Endodermal cell (in vitro differentiated cells): ENCODE results near the gene TNK2. TPM values are rescaled to one million over a fixed set of nuclear protein-coding genes. Genes with fewer than 3 reads are reported as not detected.

Experiments used
- DNase-seq: peaks from one replicate; pipeline ENCODE4 v3.0.0-alpha.2; 2017
- H3K27ac ChIP-seq: 2 replicates; pipeline ENCODE4 v1.5.1; 2013; ENCODE audit warnings: mild to moderate bottlenecking, low read depth, low read length, moderate library complexity
- H3K27me3 ChIP-seq: 2 replicates; pipeline ENCODE4 v1.6.1; 2013; ENCODE audit warnings: mild to moderate bottlenecking, low read length, moderate library complexity; ENCODE audit not compliant: insufficient read depth, control insufficient read depth, poor library complexity, severe bottlenecking
- H3K36me3 ChIP-seq: 2 replicates; pipeline ENCODE4 v1.7.0; 2013; ENCODE audit warnings: mild to moderate bottlenecking, low read length, moderate library complexity; ENCODE audit not compliant: control insufficient read depth, insufficient read depth
- H3K4me1 ChIP-seq: one replicate; pipeline ENCODE4 v1.7.0; 2013; ENCODE audit warnings: low read length; ENCODE audit not compliant: control insufficient read depth, insufficient read depth
- H3K4me3 ChIP-seq: 2 replicates; pipeline ENCODE4 v1.5.1; 2013; ENCODE audit warnings: mild to moderate bottlenecking, low read length, moderate library complexity
- H3K9ac ChIP-seq: 2 replicates; pipeline ENCODE4 v1.6.1; 2013; ENCODE audit warnings: mild to moderate bottlenecking, low read length, moderate library complexity; ENCODE audit not compliant: poor library complexity, severe bottlenecking; ENCODE audit errors: extremely low read depth
- H3K9me3 ChIP-seq: 2 replicates; pipeline ENCODE4 v1.6.1; 2013; ENCODE audit warnings: mild to moderate bottlenecking, low read length, moderate library complexity; ENCODE audit not compliant: control insufficient read depth
- H3K27ac Mint-ChIP-seq: 2 replicates; pipeline ENCODE4 v1.8.0; 2020; ENCODE audit warnings: mixed read lengths
- H3K27me3 Mint-ChIP-seq: 2 replicates; pipeline ENCODE4 v1.8.0; 2021; ENCODE audit warnings: mild to moderate bottlenecking, mixed read lengths; ENCODE audit not compliant: insufficient read depth
- H3K36me3 Mint-ChIP-seq: 2 replicates; pipeline ENCODE4 v1.8.0; 2020; ENCODE audit warnings: low read depth, mixed read lengths
- H3K4me1 Mint-ChIP-seq: 2 replicates; pipeline ENCODE4 v1.8.0; 2020; ENCODE audit warnings: mixed read lengths
- H3K4me3 Mint-ChIP-seq: 2 replicates; pipeline ENCODE4 v1.8.0; 2020; ENCODE audit warnings: mild to moderate bottlenecking, moderate library complexity, mixed read lengths
- H3K9me3 Mint-ChIP-seq: 2 replicates; pipeline ENCODE4 v1.8.0; 2020; ENCODE audit warnings: mild to moderate bottlenecking, mixed read lengths
- CTCF ChIP-seq: fragments of 200-600 bp; sonication (generic); conservative IDR thresholded peaks from 2 replicates; pipeline ENCODE4 v1.5.0; 2021; ENCODE audit warnings: antibody characterized with exemption, mild to moderate bottlenecking
- WGBS, 2 experiments: methylation state at CpG; one replicate each; pipeline versions ENCODE4 v1.1.5 to v1.1.7; 2013; ENCODE audit warnings: missing lambda C conversion rate in 2 of 2, mixed read lengths in 1 of 2; ENCODE audit not compliant: insufficient coverage in 1 of 2, insufficient read length in 1 of 2; 5-methylcytosine and 5-hydroxymethylcytosine counted together
- total RNA-seq, 2 donors: library from RNA; stranded (reverse); fragmentation: NEBNext Ultra II Directional in 1 of 2; extraction: Animal tissue kit (Norgen Biotek cat#: 25700) in 1 of 2; gene quantifications; 2 replicates in 1 of 2; 3 replicates in 1 of 2; pipeline ENCODE4 v1.2.1, GENCODE V29; 2021

Gene TNK2
- total RNA-seq, 2 donors from 2014 or later, result 53.2 to 85.7 TPM

GRCh38 chr3:195836476-195837135 is 71.7 kb downstream of the TNK2 start:
- Histone ChIP-seq H3K4me1 (no peaks in the 10 kb centered on the region), H3K9ac (no peak overlapping the region), H3K36me3 (no peaks in the 10 kb centered on the region), H3K9me3 (no peaks in the 10 kb centered on the region), H3K27me3 (no peaks in the 10 kb centered on the region), H3K27ac (no peak overlapping the region), H3K4me3 (no peak overlapping the region)
- peaks cover 9% of the 10 kb centered on the region for H3K4me1 Mint-ChIP-seq
- peaks cover 5% of the 10 kb centered on the region for H3K36me3 Mint-ChIP-seq
- no peak for DNase-seq
- TF ChIP-seq CTCF, result no peak
- no peak overlapping the region for H3K27ac Mint-ChIP-seq
- peaks cover 6% of the 10 kb centered on the region for H3K9me3 Mint-ChIP-seq
- no peak overlapping the region for H3K4me3 Mint-ChIP-seq
- WGBS, 2 experiments, result 86 to 98% methylated on average over 8 to 14 of the region's 14 CpGs
- H3K27me3 Mint-ChIP-seq, result no peaks in the 10 kb centered on the region

GRCh38 chr3:195835791-195836190 is 72.6 kb downstream of the TNK2 start:
- H3K9ac ChIP-seq, result no peak overlapping the region
- H3K9me3 Mint-ChIP-seq, result peaks cover 6% of the 10 kb centered on the region
- no peaks in the 10 kb centered on the region for H3K27me3 Mint-ChIP-seq
- H3K27me3 ChIP-seq, result no peaks in the 10 kb centered on the region
- no peak for DNase-seq
- 88 to 96% methylated on average over 10 to 14 of the region's 14 CpGs for WGBS, 2 experiments
- peaks cover 9% of the 10 kb centered on the region for H3K4me1 Mint-ChIP-seq
- no peak for TF ChIP-seq CTCF
- no peak overlapping the region for H3K27ac Mint-ChIP-seq
- no peak overlapping the region for H3K27ac ChIP-seq
- H3K9me3 ChIP-seq, result no peaks in the 10 kb centered on the region
- no peak overlapping the region for H3K4me3 ChIP-seq
- no peaks in the 10 kb centered on the region for H3K36me3 ChIP-seq
- H3K36me3 Mint-ChIP-seq, result peaks cover 5% of the 10 kb centered on the region
- no peaks in the 10 kb centered on the region for H3K4me1 ChIP-seq
- H3K4me3 Mint-ChIP-seq, result no peak overlapping the region

GRCh38 chr3:195834675-195835583 is 73.4 kb downstream of the TNK2 start:
- no peaks in the 10 kb centered on the region for H3K36me3 ChIP-seq
- 93 to 97% methylated on average over 19 to 29 of the region's 29 CpGs for WGBS, 2 experiments
- no peak overlapping the region for H3K27ac Mint-ChIP-seq

More at GRCh38 chr3:195834675-195835583, 73.4 kb downstream of the TNK2 start:
- Mint-ChIP-seq H3K4me3 (no peak overlapping the region), H3K4me1 (peaks cover 9% of the 10 kb centered on the region), H3K9me3 (peaks cover 6% of the 10 kb centered on the region), H3K36me3 (peaks cover 5% of the 10 kb centered on the region), H3K27me3 (no peaks in the 10 kb centered on the region)
- Histone ChIP-seq H3K4me3 (no peak overlapping the region), H3K4me1 (peaks cover under 1% of the 10 kb centered on the region), H3K9ac (no peak overlapping the region), H3K27me3 (no peaks in the 10 kb centered on the region), H3K27ac (no peak overlapping the region), H3K9me3 (no peaks in the 10 kb centered on the region)
- no peak for DNase-seq
- no peak for TF ChIP-seq CTCF
